ENCODE measurements around the gene WDR3.
"Not testable (repeated sequence)": the region's sequence is repeated elsewhere in the genome, so short reads cannot be mapped to it uniquely, and the experiment has no call there.

Gene WDR3

GRCh38 chr1:117929343-117930172 is at the start of gene WDR3, which contains the start of gene GDAP2:
Gene WDR3, plus strand, starts transcription at chr1:117929739. Its CDS starts 3,581 bp downstream, at chr1:117933320.
Gene GDAP2, minus strand, starts transcription at chr1:117929621. Its CDS starts 9,264 bp downstream, at chr1:117920357.
- peak; percentile 96 for DNase-seq

- no peak for DNase-seq
Measured at GRCh38 chr1:117883616-117884015, 45.9 kb upstream of the WDR3 start.

- no peak for DNase-seq
Measured at GRCh38 chr1:117886101-117886795, 43.3 kb upstream of the WDR3 start.

- no peak for DNase-seq
Measured at GRCh38 chr1:117890452-117890851, 39.1 kb upstream of the WDR3 start.

GRCh38 chr1:117892512-117892911 is 37.0 kb upstream of the WDR3 start:
- no peak for DNase-seq

- no peak for DNase-seq
Measured at GRCh38 chr1:117894078-117894477, 35.5 kb upstream of the WDR3 start.

GRCh38 chr1:117895482-117896114 is 33.9 kb upstream of the WDR3 start:
- DNase-seq = peak; percentile 56

- no peak for DNase-seq
Measured at GRCh38 chr1:117897551-117897950, 32.0 kb upstream of the WDR3 start.

- DNase-seq = no peak
Measured at GRCh38 chr1:117899801-117900200, 29.7 kb upstream of the WDR3 start.

- no peak for DNase-seq
Measured at GRCh38 chr1:117902944-117903343, 26.6 kb upstream of the WDR3 start.

GRCh38 chr1:117904485-117904884 is 25.1 kb upstream of the WDR3 start:
- DNase-seq = no peak

- no peak for DNase-seq
Measured at GRCh38 chr1:117905019-117905418, 24.5 kb upstream of the WDR3 start.

GRCh38 chr1:117911051-117911450 is 18.5 kb upstream of the WDR3 start:
- DNase-seq = no peak

- no peak for DNase-seq
Measured at GRCh38 chr1:117919376-117919775, 10.2 kb upstream of the WDR3 start.

- no peak for DNase-seq
Measured at GRCh38 chr1:117921991-117922390, 7.5 kb upstream of the WDR3 start.

- not testable (repeated sequence) for DNase-seq
Measured at GRCh38 chr1:117922717-117923116, 6.8 kb upstream of the WDR3 start.

GRCh38 chr1:117925981-117926380 is 3.6 kb upstream of the WDR3 start:
- DNase-seq = no peak

- DNase-seq = peak; percentile 20
Measured at GRCh38 chr1:117928881-117929342, 627 bp upstream of the WDR3 start.

- peak; percentile 1 for DNase-seq
Measured at GRCh38 chr1:117930173-117930447, 571 bp downstream of the WDR3 start.

- DNase-seq = no peak
Measured at GRCh38 chr1:117930484-117930883, 945 bp downstream of the WDR3 start.

- DNase-seq = no peak
Measured at GRCh38 chr1:117932576-117932975, 3.0 kb downstream of the WDR3 start.

GRCh38 chr1:117933769-117934168 is 4.2 kb downstream of the WDR3 start:
- no peak for DNase-seq

GRCh38 chr1:117942293-117942692 is 12.8 kb downstream of the WDR3 start:
- no peak for DNase-seq

GRCh38 chr1:117952386-117952785 is 22.8 kb downstream of the WDR3 start:
- no peak for DNase-seq

All from stimulated activated CD4-positive, alpha-beta T cell treated with anti-CD3 and anti-CD28 coated beads, Interleukin-1b, Interleukin-23, amount 100 ng/mL, for 48 hours (primary cell).